Hypothalamus (tissue), 51 donors: Measurements from ENCODE around the gene PKD2L2.
A peak's percentile ranks its signal among the peaks of the same experiment; 100 is the strongest.
"Not testable (repeated sequence)": the region's sequence is repeated elsewhere in the genome, so short reads cannot be mapped to it uniquely, and the experiment has no call there.

Experiments used
- DNase-seq, 51 donors: peaks; one replicate each; lab custom pipeline; 2025; lab: John Stamatoyannopoulos, UW

The PKD2L2 gene

DNA sequence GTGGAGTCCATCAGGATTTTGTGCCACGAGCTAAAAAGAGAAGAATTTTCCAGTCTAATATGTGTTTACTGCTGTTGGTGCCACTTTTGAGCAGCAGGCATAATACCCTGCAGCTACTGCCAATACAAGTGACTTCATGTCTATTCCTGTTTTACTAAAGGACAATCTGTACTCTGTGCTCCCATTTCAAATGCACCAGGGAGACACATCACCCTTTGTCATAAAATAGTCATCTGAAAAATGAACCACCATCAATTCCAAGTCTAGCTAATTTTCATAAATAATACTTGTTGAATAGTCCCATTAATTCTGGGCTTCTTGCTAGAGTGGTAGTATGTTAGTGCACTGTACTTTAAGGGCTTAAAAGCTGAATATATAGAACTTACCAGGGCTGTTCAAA, 8.9 kb upstream of the PKD2L2 start:
- DNase-seq = peak in 10 of 51 donors; percentile 5 to 81 (median 33)

DNA sequence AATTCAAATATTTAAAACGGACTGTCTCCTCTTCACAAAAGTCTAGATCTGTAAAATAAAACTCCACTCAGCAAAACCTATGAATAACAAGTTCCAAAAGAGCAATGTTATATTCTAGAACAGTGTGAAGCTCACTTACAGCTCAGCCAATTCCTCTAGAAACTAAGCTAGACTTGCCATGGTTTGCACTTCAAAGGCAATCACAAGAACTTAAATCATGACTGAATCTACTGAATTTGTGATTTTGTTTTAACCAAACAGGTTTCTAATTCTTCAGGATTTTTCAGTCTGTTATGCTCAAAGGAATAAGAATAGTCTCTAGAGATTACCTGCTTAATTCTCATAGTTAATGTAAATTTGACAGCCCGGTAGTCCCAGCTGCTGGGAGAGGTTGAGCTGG, 1.4 kb upstream of the PKD2L2 start:
- DNase-seq = peak in 1 of 51 donors; percentile 39

DNA sequence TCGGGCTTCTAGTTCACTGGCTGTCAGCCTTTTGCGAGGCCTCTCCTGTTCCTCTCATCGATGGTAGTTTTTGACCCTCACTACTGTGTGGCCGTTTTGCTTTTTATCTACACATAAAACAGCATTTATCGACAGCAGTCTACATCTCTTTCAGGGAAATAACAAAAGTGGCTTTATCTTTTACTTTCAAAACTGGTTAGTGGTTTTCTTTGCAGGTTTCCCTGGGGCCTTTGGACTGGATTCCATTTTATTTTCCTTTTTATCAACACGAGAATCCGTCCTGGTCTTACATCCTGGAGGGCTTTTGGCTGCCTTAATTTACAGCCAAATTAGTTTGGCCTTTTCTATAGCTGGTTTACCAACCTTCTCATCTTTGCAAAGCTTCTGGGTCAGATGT, 793 bp upstream of the PKD2L2 start:
- peak in 1 of 51 donors; percentile 73 for DNase-seq

DNA sequence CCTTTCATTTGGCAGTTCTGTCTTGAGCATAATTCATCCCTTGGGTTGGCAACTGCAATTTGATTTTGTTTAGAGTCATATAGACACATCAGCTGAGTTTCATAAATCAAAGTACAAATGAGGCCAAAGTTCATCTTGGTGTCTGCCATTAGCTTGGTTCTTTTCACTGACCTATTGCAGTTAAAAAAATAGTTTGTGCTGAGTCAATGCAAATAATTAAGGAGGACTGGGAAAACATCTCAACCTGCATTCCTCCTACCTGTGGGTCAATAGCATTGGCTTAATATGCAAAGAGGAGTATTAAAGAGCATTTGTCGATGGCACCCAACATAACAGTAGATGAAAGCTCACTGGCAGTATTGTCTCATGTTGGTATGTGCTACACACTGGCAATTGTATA, 1.6 kb downstream of the PKD2L2 start:
- DNase-seq = no peak

DNA sequence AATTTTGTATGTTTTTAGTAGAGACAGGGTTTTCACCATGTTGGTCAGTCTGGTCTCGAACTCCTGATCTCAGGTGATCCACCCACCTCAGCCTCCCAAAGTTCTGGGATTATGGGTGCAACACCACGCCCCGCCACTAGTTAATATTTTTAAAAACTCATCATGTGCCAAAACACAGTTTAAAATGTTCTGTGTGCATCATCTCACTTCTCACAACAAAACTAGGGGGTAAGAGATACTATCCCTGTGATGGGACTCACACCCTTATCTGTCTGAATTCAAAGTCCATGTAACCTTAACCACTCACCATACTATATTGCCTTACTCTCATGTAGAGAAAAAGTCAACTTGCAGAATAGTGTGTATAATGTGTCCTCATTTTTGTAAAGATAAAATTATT, 2.6 kb downstream of the PKD2L2 start:
- DNase-seq = no peak

DNA sequence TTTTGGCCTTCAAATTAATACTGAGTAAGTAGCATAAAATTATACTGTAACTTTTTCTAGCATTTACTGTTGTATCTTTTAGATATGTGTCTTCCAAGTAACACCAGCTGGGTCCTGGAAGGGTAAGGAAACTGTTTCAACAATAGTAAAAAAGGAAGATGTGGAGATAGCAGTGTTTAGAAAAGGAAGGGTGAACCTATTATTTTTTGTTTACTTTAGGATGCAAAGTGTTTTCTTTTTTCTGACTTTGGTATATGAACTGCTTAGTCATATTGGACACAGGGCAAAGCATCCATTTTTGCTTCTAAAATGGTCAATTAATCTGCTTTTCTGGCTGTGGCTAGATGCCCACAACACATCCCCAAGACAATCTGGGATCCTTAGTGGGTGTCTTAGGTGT, 5.3 kb downstream of the PKD2L2 start:
- no peak for DNase-seq

DNA sequence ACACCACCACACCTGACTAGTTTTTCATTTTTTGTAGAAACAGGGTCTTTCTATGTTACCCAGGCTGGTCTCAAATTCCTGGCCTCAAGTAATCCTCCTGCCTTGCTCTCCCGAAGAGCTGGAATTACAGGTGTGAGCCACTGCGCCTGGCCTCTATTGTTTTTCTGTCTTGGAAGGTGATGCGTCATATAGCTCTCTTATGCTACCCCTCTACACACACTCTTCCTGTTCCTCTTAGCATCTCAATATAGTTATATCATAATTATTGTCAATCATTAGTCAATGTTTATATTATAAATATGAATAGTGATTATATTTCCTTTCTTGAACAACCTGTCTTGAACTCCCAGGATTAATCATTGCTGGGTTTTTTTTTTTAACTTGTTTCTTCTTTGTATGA, 7.3 kb downstream of the PKD2L2 start:
- DNase-seq = no peak

DNA sequence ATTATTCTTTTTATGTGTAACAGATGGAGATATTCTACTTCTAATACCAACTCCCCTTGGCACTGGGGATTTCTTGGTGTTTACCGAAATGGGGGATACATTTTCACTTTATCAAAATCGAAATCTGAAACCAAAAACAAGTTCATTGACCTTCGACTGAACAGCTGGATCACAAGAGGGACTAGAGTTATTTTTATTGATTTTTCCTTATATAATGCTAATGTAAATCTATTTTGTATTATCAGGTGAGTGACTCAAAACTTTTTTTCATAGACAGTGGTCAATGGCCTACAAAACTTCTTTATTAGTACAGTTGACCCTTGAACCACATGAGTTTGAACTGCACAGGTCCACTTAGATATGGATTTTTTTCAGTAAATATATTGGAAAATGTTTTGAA, 10.2 kb downstream of the PKD2L2 start:
- no peak for DNase-seq

DNA sequence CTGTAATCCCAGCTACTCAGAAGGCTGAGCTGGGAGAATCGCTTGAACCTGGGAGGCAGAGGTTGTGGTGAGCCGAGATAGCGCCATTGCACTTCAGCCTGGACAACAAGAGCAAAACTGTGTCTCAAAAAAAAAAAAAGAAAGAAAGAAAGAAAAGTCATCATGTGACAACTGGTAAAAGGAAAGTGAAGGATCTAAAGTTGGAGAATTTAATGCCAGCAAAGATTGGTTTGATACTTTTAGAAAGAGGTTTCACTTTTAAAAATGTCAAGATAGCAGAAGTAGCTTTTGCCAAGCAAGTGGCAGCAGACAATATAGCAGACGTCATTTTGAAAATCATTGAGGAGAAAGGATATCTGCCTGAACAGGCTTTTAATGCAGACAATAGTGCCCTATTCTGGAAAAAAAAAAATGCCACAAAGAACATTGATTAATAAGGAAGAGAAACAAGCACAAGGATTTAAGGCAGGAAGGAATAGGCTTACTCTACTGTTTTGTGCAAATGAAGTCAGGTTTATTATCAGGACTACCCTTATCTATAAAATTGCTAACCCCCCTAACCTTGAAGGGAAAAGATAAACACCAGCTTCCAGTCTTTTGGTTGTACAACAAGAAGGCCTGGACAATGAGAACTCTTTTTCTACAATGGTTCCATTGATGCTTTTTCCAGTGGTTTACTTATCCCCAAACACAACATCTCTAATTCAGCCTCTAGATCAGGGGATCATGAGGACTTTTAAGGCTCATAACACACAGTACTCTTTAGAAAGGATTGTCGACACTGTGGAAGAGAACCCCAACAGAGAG, 12.0 kb downstream of the PKD2L2 start:
- DNase-seq = peak in 2 of 51 donors; percentile 36 to 79

DNA sequence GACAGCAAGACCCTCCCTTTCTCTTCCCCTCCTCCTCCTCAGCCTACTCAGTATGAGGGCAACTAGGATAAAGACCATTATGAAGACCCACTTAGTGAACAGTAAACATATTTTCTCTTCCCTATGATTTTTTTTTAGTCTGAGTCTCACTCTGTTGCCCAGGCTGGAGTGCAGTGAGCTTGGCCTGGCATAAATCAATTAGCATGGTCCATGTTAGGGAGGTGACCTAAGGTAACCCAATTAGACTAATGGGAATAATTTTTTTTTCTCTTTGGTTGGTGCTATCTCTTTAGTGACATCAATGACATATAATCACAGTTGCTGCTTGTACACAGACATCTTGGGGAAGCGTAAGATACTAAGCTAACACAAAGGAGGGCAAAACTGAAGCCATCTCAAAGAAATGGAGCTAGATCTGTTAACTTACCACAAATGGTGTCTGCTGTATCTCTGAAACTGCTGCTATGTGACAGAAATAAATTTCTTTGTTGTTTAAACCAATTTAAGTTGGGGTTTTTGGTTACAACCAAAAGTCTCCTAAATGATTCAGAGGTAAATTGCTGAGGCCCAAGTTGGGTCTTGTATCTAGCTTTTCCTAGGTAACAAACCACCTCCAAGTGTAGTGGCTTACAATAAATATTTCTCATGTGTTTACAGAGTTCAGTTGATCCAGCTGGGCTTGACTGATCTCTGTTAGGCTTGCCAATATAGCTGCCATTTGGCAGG, 13.3 kb downstream of the PKD2L2 start:
- DNase-seq = no peak

DNA sequence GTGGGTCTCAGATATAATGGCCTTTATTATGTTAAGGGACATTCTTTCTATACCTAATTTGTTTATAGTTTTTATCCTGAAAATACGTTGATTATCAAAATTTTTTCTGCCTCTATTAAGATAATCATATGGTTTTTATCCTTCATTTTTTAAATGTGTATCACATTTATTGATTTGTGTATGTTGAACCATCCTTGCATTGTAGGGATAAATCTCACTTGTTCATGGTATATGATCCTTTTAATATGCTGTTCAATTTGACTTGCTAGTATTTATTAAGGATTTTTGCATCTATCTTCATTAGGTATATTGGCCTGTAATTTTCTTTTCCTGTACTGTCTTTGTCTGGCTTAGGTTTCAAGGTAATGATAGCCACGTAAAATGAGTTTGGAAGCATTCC, 25.5 kb downstream of the PKD2L2 start:
- no peak for DNase-seq

DNA sequence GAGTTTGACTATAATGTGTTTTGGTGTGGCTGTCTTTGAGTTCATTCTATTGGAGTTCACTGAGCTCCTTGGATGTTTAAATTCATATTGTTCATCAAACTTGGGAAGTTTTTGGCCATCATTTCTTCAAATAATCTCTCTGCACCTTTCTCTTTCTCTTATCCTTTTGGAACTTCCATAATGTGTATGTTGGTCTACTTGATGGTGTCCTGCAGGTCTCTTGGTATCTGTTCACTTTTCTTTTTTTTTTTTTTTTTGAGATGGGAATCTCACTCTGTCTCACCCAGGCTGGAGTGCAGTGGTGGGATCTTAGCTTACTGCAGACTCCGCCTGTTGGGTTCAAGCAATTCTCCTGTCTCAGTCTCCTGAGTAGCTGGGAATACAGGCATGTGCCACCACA, 27.7 kb downstream of the PKD2L2 start:
- DNase-seq = no peak

DNA sequence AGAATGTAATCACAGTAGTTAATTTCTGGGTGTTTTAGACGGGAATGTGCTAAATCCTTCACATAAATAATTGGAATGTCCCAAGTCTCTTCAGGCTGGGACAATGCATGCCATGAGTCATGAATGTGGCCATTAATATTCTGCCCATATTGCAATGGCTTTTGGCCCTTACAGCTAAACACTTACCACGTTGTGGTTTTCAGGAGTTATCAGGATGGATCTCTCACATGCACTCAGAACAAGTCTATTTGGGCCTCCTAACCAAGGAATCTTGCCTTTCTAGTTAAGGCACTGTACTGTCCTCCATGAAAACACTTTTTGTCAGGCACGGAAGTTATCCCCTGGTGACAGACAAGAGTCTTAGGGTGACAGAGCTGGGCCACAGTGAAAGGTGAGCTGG, 32.7 kb downstream of the PKD2L2 start:
- no peak for DNase-seq

DNA sequence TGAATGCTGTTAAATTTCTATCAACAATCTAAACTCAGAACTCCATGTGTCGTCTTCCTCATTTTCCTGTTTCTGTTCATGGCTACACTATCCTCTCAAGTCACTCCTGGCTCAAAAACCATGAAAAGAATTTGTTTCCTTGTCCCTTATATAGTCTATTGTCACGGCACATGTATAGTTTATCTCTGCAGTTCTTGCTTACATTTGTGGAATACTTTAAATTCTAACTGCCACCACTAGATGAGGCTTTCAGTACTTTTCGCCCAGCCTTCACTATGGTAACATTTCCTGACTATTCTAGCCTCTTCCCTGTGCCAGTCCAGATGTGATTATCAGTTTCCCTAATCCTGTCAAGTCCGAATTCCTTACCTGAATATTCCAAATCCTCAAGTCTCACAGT, 34.6 kb downstream of the PKD2L2 start:
- peak in 1 of 51 donors; percentile 17 for DNase-seq

DNA sequence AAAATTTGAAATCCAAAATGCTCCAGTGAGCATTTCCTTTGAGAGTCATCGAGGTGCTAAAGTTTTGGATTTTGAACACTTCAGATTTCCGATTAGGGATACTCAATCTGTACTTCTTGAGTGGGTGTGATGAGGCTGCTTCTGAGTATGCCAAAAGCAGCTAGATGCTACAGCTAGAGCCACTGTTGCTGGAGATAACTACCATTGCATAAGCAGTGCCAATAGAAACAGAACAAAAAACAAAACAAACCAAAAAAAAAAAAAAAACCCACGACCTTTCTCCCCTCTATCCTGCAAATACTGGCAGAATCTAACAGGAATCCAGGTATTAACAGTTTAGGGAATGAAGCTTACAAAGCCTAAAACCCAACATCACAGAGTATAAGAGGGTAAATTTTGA, 43.5 kb downstream of the PKD2L2 start:
- DNase-seq = no peak

DNA sequence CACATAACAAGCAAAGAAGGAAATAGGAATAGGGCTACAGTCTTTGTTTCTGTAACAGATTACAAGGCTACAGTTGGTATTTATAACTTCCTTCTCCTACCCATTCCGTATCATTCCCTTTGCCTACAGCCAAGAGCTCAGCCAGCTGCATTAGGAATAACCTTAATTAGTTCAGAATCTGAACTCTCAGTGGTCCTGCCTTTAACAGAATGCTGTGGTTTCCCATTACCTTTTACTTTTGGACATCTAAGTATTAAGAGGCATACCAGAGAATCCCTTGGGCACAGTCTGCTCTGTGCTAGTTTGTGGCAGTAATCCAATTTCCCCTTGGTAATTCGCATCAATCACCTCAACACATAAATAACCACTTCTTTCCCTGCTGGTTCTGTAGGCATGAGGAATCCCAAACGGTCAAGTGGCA, 44.2 kb downstream of the PKD2L2 start:
- peak in 1 of 51 donors; percentile 33 for DNase-seq

DNA sequence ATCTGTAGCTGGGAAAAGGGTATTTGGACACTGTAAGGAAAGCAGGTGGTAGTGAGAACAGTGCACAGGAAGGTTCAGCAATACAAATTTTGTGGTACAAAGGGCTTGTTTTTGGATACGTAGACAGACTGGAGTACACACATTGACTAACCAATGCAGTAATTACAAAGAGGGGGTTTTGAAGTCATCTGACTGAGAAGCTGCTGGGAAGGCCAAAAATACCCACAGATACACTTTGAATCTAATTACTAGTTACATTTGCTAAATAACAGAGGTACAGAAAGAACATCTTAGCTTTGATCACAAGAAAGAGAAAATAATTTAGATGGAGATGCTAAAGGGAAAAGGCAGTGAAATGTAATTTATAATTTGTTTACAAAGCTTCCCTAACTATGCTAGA, 45.9 kb downstream of the PKD2L2 start:
- peak in 1 of 51 donors; percentile 47 for DNase-seq

DNA sequence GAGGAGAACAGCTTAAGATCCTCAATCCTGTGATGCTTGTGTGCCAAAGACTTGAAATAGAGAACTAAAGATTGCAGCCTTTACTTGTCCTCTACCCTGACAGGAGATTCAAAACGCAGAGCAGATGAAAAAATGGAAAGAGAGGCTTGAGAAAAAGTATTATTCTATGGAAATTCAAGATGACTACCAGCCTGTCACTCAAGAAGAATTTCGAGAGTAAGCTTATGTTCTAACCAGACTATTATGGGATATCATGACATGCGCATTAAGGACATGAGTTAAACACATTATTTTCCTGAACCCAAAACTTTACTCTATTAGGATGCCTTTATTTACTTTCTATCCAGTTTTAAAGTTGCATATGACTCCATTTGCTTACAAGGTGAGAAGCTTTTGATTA, 46.4 kb downstream of the PKD2L2 start:
- DNase-seq = no peak

DNA sequence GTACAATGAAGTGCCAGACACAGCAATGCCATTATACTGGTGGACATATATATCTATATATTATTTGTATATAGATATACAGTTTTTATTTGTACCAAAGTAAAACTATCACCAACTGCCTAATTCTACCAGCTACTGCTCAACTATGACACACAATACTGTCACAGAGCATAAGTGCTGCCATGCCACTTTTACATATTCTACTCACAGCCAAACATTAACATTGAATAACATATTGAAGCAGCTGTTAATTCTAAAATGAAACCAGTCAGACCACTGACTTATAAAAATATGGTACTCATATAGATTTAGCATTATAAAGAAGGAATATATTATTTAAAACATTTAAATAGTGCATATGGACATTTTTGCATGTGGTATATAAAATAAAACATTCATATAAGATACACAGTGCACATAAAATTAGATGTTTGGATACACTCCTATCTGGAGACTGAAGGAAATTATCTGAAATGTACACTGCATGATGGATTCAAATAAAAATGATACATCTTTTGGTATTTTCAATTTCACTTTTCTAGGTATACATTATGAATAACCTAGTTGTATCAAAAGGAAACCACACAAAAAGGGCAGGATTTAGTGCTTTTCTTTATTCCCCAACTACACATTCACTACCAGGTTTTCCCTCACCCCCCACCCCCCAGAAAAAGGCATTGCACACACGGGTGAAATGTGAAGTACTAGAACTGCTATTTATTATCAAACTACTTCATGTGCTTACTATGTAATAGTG, 48.9 kb downstream of the PKD2L2 start:
- DNase-seq = no peak

DNA sequence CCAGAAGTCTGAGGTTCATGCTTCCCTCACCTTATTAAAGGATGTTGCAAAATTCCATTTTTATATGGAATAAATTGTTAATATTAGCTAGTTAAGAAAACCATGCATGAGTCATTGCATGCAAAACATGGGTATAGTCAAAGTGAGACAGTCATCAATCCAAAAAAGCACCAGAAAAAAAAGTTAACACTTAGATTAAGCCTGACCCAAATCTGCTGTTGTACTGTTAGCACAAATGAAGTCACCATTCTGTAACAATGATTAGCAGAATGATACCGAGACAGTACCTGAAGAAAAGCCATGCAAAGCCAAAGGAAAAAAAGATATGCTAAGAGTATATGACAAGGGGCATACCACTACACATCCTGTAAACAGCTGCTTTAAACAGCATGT, 49.5 kb downstream of the PKD2L2 start:
- no peak for DNase-seq

DNA sequence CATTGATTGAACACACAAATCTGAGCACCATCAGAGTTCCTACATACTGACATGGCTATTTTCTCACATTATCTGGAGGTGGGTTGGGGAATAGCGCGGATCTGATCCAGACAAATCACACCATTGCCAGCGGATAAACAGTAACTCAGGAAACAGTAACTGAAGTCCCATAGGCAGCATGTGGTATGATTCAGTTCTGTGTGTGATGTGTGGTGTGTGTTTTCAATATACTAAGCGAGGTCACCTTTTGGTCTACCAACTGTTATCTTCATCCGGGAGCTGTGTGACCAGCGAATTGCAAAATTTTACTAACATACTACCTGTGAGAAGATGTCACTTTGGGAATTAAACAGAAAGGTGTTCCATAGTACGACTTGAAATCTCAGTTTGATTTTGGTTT, 50.1 kb downstream of the PKD2L2 start:
- DNase-seq = no peak

DNA sequence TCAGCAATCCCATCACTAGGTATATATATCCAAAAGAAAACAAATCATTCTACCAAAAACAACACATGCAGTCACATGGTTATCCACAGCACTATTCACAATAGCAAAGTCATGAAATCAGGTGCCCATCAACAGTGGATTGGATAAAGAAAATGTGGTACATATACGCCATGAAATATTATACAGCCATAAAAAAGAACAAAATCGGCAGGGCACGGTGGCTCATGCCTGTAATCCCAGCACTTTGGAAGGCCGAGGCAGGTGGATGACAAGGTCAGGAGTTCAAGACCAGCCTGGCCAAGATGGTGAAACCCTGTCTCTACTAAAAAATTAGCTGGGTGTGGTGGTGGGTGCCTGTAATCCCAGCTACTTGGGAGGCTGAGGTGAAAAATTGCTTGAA, 55.0 kb downstream of the PKD2L2 start:
- not testable (repeated sequence) for DNase-seq
